Activated CD4-positive, alpha-beta T cell treated with anti-CD3 and anti-CD28 coated beads for 1 hour (primary cell): ENCODE results near the gene PDCD1LG2.
"Not testable (repeated sequence)": the region's sequence is repeated elsewhere in the genome, so short reads cannot be mapped to it uniquely, and the experiment has no call there.

Experiments
- DNase-seq: peaks from one replicate; pipeline ENCODE4 v3.0.0-alpha.2; 2020

PDCD1LG2 gene

GRCh38 chr9:5510360-5510931 is at the start of gene PDCD1LG2:
Gene PDCD1LG2, plus strand, starts transcription at chr9:5510531. Its CDS starts 12,016 bp downstream, at chr9:5522547.
- DNase-seq = no peak

GRCh38 chr9:5464831-5465330 is 45.5 kb upstream of the PDCD1LG2 start:
- not testable (repeated sequence) for DNase-seq

DNA sequence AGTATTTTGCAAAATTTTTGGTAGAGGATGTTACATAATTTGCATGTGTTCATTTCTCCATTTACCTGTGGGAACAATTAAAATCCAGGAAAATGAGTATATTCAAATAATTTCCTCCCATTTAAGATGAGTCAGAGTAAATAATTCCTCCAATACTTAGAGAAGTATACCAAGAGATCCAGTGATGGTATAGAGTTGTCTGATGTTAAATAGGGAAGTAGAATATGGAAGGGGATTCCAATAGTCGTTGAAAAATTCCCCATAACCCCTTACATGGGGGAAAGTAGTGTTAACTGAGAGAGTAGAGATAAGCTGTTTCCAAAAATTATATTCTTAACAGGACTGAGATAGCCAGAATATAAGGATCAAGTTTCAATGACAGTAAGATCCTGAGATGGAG is 44.3 kb upstream of the PDCD1LG2 start:
- DNase-seq = no peak

DNA sequence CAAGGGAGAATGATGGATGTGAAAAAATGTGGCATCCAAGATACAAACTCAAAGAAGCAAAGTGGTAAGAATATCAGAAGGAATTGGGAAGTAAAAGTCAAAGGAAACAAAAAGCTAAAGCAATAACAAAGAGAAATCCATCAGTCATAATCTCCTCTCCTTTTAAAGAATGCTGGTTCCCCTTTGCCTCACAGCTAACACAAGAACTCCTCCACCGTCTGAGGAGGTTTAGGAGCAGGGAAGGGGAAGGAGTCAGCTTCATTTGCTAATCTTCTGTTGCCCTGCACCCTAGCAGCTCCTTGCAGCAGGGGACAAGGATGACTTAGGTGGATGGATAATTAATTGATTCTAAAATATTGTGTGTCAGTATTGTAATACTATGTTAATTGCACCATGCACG is 43.6 kb upstream of the PDCD1LG2 start:
- no peak for DNase-seq

GRCh38 chr9:5468850-5469249 is 41.5 kb upstream of the PDCD1LG2 start:
- no peak for DNase-seq

- no peak for DNase-seq
These were observed 40.2 kb upstream of the PDCD1LG2 start for GRCh38 chr9:5470122-5470521.

DNA sequence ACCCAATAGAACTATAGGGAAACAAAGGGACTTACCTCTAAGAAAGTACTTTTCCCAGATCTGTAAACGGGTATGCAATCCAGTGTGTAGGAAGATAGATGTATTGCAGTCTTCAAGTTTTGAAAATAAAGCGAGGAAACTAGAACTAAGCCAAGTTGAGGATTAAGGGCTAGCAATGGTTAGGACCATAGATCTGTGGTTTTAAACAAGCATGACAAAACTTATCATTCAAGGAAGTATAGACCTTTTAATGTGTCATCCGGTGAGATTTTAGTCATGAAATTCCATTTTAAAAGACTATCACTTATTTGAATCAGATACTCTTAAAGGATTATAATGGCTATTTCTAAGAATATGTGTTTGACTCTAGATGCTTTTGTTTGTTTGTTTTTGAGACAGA is 39.5 kb upstream of the PDCD1LG2 start:
- DNase-seq = no peak

DNA sequence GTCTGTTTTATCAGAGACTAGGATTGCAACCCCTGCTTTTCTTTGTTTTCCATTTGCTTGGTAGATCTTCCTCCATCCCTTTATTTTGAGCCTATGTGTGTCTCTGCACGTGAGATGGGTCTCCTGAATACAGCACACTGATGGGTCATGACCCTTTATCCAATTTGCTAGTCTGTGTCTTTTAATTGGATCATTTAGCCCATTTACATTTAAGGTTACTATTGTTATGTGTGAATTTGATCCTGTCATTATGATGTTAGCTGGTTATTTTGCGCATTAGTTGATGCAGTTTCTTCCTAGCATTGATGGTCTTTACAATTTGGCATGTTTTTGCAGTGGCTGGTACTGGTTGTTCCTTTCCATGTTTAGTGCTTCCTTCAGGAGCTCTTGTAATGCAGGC is 34.7 kb upstream of the PDCD1LG2 start:
- DNase-seq = not testable (repeated sequence)

DNA sequence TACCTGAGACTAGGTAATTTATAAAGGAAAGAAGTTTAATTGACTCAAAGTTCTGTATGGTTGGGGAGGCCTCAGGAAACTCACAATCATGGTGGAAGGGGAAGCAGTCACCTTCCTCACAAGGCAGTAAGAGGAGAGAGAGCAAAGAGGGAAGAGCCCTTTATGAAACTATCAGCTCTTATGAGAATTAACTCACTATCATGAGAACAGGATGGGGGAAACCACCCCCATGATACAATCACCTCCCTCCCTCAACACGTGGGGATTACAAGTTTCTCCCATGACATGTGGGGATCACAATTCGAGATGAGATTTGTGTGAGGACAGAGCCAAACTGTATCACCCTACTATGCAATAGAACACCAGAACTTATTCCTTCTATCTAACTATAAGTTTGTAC is 32.1 kb upstream of the PDCD1LG2 start:
- no peak for DNase-seq

DNA sequence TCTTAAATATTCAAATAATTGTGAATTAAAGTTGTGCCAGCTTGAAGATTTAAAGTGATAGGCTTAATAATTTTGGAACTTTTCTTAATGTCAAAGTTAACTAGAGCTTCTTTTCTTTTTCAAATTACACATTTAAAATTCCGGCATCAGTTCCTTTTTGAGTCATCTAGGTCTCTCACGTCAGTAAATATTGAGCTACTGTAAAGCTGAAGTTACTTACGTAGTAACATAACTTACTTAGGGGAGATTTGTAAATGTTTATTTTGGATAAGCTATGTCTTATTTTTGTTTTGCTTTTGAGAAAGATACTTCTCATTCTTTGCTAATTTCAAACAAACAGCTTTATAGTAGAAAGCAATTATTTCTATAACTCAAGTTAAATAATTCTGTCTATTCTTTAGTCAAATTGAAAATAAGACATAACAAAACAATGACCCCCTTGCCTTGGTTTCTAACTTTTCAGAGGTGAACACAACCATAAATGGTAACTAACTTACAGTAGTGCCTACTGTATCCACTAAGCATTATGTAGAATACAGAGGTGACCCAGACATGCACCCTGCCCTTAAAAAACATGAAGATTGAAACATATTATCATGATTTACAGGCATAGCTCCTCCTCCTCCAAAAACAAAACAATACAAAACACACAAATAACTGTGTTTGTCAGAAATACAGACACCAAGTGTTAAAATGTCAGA is 30.2 kb upstream of the PDCD1LG2 start:
- DNase-seq = no peak

GRCh38 chr9:5480919-5481318 is 29.4 kb upstream of the PDCD1LG2 start:
- DNase-seq = no peak

DNA sequence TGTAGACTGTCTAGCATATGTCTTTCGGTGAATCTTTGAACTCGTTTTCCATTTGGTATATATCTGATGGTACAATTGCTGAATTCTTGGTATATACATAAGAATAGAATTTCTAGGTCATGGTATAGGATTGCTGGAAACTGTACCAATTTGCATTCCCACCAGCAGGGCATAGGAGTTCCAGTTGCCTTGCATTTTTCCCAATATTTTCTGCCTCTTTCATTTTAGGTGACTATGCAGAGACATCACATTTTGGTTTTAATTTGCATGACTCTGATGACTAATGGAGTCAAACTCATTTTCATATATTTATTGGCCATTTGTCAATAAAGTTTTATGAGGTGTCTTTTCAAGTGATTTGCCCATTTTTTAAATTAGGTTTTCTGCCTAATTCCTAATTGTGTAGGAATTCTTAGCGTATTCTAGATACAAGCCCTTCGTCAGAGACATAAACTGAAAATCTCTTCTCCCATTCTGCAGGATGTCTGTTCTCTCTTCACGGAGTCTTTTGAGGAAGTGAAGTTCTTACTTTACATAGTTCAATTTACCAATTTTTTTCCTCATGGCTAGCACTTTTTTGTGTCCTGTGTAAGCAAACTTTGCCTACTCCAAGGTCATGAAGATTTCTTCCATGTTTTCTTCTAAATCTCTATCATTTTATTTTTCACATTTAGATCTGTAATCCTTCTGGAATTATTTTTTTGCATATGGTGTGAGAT is 28.9 kb upstream of the PDCD1LG2 start:
- DNase-seq = no peak

DNA sequence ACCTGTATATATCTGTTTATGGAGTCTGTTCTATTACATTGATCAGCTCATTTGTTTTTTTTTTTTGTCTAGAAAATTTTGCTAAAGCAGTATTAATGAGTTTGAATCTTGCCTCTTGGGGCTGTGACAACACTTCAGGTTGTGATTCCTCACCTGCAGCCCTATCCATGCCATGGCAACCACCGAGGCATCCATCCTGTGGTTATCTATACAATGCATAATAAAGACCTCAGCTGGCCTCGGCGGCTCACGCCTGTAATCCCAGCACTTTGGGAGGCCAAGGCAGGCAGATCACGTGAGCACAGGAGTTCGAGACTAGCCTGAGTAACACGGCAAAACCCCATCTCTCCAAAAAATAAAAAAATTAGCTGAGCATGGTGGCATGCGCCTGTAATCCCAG is 28.1 kb upstream of the PDCD1LG2 start:
- no peak for DNase-seq

DNA sequence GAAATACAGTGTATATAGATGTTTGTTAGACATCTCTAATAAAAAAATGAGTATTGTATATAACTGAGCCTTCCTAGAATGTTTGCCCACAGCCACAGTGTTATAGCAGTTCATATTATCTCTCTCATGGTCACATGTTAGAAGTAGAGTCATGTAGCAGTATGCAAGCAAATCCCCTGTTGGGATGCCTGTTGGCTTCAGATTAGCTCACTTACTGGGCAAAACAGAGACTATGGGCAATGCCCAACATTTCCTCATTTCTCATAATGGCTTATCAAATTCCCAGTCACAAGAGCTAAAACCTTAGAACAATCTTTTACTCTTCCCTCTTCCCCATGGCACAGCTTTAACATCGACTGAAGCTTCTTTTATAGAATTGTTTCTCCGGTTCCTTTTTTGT is 27.0 kb upstream of the PDCD1LG2 start:
- no peak for DNase-seq

GRCh38 chr9:5485378-5486085 is 24.8 kb upstream of the PDCD1LG2 start:
- no peak for DNase-seq

GRCh38 chr9:5486988-5487387 is 23.3 kb upstream of the PDCD1LG2 start:
- no peak for DNase-seq

DNA sequence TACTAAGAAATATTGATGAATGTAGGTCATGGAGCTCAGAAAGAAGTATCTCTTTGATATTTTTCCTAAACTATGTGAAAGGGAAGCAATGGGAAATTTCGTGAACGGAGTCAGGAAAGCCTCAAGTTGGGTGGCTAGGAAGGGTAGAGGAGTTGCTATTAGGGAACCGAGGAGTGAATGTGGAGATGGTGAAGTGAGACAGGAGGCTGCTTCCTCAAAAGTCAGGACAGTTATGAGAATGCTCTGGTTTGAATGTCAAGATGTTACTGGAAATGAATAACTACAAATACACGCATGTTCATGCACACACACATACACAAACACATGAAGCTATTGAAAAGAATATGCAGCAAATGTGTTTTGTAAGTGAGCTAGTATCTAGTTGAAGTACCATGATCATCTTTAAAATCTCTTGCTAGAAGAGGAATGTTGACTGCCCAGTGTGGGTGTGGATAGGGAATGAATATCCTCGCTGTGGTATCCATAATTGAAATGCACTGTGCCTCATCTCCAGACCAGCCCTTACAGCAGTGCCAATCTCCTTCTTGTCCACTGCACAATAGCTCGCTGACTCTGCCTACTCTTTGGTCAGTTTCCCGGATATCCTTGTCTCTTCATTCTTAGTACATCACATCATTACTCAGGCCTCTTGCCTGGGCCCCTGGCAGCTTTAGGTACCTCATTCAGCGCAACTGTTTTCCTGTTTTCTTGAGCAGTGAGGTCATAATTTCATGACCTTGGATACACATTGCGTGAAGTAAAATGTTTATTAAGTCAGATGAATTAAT is 21.9 kb upstream of the PDCD1LG2 start:
- DNase-seq = no peak

DNA sequence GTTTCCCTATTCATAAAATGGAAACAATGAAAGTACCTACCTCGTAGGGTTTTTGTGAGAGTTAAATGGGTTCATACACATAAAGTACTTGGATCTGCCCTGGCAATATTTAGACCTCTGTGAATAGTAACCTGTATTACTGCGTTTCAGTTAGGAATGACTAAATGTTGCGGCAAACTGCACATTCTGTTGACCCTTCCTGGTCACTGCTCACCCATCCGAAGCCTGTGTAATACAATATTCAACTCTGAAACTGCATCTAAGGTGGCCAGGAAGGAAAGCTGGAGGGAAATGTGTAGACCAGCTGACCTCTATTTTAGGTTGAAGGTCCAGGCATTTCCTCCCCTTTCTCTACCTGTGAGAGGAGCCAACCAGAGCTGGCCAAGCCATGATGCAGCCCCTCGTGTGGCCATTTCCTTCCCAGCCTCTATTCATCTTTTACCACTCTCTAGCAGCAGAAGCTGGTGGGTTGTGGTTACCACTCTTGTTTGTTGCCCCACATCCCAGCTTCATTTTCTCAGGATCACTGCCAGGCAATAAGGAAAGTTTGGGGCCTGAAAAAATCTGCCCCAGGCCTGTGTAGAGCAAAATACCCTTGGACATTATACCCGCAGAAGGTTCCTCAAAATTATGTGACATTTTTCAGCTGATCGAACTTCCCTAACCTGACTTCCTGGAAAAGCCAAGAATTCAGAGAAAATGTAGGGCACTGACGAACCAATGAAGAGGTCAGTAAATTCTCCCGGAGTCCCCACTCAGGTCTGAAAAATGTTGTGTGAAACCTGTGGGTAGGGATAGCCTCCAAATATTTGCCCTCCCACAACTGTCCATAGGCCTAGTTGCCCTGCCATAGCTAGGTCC is 20.5 kb upstream of the PDCD1LG2 start:
- DNase-seq = no peak

GRCh38 chr9:5492965-5493678 is 17.2 kb upstream of the PDCD1LG2 start:
- no peak for DNase-seq

DNA sequence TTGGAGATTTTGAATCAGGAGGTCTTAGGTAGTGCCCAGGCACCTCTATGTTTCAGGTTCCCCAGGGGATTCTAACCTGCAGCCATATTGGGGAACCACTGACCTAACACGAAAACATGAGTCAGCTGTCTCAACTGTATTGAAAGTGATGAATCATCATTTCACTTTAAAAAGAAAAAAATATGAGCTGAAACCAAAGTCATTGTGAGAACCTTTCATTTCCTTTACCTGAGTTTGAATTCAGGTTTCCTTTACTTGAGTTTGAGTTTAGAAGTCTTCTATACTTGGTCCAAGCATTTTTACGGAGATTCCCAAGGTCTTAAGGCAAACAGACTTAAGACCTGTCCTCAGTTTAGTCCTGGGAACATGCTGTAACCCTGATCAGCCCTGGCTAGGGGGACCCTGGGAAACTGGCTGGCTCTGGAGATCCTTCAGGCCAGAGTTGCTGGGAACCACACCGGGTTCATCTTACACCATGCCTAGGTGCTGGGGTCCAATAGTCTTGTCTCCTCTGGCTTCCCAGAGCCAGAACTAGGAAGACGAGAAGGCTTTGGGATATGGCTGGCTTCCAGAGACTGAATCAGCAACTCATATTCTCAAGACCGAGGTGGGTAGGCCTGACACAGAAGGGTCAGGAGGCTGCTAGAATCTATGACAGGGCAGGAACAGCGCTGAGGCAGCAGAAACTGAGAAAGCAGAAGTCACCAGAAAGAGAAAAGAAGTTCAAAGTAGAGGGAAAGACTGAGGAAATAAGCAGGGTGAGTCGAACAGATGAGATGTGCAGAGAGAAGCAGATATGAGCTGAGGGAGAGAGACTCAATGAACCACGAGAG is 16.4 kb upstream of the PDCD1LG2 start:
- DNase-seq = no peak
